ENCODE measurements around the gene KCTD11.

The KCTD11 gene

DNA sequence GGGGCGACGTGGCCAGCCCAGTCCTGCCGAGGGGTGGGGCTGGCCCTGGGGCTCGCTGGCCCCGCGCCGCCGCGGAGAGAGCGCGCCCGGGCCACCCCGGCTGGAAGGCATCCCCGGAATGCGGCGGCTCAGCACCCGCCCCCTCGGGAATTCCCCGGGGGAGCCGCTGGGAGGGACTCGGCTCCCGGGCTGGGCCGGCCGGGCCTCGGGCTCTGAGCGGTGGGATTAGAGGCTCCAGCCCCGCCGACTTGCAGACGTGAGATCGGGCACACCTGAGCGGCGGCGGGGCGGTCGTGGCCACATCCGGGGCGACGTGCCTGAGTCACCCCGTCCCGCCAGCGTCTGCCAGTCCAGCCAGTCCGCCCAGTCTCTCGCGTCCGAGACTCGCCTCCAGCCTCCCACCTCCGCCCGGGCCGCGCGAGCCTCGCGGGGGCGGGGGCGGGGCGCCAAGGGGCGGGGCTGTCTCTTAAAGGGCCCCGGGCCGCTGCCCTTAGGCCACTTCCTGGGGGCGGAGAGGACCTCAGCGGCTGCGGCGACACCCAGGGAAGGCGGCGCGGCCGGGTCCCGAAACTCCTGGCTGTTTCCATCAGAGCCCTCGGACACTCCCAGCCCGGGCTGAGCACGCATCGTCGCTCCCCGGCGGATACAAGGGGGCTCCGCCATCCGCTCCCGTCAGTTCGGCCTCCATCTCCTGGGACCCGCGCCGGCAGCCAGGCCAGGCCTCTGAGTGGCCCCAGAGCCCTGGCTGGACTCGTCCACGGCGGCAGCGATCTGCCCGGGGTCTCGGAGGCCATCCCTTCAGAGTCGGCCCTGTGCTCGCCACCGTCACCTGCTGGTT, at the start of gene KCTD11:
KCTD11 (plus strand) TSS at position 498 of the 838 bp plus-strand sequence.
- peak; percentile 67 for DNase-seq (ENCODE audit: low read depth)

DNA sequence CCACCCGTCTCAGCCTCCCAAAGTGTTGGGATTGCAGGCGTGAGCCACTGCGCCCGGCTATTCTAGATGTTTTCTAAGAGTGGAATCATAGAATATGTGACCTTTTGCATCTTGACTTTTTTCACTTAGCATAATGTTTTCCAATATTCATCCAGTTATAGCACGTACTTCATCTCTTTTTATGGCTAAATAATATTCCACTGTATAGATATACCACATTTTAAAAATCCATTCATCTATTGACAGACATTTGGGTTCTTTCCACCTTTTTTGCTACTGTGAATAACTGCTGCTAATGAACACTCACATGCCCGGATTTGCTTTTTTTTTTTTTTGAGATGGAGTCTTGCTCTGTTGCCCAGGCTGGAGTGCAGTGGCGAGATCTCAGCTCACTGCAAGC, 47.8 kb upstream of the KCTD11 start:
- DNase-seq (ENCODE audit: low read depth): no peak

DNA sequence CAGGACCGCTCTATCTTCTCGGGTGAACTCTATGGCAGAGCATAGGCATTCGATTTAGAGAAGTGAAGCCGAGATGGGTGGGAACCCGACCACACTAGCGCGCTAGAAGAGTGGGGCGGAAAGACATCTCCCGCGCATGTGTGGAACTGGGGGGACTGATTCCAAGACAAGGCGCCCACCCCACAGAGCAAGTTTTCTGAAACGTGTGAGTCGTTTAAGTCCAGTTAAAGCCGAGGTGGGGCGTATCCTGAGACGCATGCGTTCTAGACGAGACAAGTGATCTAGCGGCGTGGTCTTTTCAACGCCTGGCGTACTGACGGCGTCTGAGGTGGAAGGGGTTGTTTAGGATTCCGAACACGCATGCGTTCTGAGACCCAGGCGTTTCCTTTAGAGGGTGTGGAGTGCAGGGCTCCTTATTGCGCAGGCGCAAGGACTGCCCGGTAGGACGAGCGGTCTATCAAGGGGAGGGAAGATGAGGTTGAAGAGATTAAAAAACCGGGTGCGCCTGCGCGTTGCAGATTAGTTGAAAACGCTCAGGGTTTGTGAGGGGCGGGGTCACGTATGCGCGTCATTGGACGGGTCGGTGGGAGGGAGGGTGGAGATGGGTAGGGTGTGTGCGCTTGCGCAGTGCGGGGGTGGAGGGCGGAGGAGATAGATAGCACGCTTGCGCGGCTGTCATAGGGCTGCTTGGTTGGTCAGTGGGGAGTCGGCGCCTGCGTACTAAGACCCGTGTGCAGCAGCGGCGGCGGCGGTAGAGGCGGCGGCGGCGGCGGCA, 44.9 kb upstream of the KCTD11 start, which contains the start of gene EIF5A:
EIF5A (plus strand) TSS at position 718 of the 775 bp plus-strand sequence. CDS start 2,008 bp downstream, outside the sequence.
- DNase-seq (ENCODE audit: low read depth): peak; percentile 100

DNA sequence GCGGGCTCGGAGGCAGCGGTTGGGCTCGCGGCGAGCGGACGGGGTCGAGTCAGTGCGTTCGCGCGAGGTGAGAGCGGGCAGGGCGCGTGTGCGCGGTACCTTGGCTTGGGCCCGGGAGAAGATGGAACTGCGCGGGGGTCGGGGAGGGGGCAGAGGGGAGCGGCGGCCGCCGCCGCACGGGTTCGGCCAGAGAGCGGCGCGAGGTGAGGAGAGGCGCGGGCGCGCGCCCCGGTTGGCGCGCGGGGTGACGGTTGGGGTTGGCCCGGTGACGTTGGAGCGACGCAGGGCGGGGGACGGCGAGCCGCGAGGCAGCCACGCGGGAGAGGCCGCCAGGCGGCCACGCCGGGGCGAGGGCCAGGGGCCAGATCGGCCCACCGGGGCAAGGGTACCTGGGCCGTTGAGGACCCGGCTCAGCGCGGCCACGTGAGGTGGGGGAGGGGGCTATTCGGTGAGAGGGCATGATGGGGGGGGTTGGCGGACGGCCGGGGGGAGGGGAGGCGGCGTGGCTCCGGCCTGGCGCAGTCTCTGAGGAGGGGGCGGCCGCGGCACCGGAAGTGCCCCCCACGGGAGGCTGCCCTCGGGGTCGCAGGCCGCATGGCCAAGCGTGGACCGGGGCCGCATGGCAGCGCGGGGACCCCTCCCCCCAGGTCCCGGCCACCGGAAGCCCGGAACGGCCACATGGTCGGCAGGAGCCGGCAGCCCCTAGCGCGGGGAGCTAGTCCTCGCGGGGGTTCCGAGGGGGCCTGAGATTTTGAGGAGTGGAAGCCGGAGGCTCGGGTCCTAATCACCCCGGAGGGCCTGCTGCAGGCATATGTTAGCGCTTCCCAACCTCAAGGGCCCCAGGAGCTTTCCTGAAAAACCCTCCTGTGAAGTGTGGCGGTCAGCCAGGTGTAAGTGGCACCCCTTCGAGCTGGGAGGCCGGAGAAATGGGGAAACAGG, 44.0 kb upstream of the KCTD11 start:
- DNase-seq (ENCODE audit: low read depth): no peak

DNA sequence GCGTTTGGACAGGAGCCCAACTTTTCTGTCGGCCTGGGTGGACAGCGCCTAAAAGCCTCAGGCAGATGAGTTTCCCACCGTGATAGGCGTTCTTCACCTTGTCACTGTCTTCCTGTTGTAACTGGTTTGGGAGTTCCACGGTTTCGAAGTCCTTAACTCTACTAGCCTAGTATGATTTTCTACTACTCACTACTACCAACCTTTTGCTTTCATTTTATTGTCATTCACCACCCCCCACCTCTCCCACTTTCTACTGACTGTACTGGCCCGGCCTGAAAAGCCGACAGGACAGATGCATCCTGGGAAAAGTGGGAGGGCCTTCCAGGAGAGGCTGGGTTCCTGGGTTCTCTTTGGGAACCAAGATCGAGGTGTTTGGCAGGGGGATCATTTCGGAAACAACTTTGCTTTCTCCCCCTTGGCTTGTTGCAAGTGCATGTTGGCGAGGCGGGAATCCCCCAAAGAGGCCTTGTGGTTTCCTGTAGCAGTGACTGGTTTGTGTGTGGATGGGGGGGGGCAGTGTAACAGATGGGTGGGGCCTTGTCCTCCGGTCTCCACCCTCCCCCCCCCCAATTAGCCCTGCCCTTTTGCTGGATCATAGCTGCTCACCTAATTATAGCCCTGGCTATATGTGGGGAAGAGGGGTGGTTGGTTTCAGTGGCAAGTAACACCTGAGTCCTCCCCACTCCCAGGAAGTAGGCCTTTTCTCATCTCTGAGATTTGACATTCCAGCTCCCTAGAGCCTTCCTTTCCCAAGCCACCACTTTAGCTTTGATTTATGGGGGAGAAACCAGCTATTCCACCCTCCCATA, 43.1 kb upstream of the KCTD11 start:
- peak; percentile 85 for DNase-seq (ENCODE audit: low read depth)

DNA sequence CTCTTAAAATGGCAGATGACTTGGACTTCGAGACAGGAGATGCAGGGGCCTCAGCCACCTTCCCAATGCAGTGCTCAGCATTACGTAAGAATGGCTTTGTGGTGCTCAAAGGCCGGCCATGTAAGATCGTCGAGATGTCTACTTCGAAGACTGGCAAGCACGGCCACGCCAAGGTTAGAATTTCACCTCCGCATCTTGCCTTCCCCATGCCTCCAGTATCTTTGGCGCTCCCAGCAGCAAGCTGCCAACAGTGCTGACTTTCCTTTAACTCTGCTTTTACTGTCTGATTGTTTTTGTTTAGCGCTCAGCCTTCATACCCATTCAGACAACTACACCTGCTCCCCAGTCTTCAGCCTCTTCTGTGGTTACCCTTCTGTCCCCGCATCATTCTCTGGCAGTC, 42.3 kb upstream of the KCTD11 start:
- DNase-seq (ENCODE audit: low read depth): no peak

DNA sequence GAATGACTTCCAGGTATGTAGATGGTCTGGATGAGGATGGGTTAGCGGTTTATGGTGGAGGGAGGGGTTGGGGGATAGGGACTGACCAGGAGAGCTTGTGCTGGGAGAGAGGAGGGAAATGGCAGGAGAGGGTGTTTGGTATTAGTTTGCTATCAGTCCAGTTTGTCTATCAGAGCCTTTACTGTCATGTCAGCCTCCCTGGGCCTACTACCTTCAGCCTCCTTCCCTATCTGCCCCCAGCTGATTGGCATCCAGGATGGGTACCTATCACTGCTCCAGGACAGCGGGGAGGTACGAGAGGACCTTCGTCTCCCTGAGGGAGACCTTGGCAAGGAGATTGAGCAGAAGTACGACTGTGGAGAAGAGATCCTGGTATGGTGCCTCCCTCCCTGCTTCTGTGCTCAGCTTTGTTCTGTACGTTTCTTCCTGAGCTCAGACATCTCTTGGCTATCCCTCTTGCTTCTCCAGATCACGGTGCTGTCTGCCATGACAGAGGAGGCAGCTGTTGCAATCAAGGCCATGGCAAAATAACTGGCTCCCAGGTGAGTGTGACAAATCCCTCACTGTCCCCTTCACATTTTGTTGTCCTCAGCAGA, 40.8 kb upstream of the KCTD11 start:
- no peak for DNase-seq (ENCODE audit: low read depth)

DNA sequence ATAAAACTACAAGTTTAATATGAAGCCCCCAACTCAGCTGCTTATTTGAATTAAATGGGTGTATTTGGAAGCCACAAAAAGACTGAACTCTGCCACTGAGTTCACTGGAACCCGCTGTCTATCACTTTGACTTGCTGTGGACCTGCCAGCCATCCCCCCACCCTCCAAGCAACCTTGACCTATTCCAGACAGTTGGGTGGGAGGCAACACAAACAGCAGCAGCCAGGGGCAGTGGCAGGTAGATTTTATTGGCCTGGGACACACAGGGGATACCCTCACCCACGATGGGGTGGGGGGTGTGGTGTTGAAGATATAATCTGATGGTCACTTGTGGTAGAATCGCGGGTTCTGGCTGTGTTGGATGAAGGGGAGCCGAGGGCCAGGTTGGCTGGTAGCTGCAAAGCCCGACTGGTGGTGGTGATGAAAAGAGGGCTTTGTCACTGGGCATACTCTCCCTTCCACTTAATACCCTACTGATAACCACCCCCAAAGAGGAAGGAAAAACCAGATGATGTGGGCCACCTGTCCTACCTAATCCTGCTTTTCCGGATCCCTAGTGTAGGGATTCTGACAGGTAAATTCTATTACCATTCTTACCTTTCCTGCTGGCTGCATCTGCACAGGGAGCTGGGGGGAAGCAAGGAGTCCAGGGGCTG, 39.4 kb upstream of the KCTD11 start:
- DNase-seq (ENCODE audit: low read depth): no peak

DNA sequence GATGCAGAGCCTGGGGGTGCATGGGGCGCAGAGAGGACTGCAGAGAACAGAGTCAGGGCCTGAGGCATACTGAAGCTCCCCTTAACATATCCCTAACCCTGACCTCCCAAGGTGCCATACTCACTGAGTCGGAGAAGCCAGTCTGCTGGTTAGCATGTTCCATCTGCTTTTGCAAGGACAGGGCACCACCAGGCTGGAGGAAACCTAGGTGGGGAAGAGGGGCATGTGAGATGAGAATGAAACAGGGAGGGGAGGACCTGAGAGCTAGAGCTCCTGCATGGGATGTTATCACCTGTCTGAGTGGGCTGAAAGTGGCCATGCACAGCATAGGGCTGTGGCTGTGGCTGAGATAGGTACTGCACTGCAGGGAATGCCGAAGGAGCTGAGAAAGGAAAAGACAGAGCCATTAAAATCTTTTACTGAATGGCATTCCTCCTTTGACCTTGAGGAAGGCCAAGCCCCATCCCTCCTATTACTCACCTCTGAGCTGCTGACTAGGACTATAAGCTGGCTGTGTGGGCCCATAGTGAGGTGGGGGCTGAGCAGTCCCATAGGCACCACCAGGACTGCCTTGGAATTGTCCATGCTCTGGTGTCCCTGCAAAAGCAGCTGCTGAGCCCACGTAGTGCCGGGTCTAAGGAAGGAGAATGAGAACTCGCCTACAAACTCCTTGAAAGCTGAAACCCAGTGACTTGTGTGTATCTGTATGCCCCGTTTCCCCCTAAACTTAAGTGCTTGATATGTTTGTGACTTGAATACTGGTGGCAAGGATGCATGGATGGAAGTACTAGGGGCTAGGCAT, 38.7 kb upstream of the KCTD11 start:
- no peak for DNase-seq (ENCODE audit: low read depth)

DNA sequence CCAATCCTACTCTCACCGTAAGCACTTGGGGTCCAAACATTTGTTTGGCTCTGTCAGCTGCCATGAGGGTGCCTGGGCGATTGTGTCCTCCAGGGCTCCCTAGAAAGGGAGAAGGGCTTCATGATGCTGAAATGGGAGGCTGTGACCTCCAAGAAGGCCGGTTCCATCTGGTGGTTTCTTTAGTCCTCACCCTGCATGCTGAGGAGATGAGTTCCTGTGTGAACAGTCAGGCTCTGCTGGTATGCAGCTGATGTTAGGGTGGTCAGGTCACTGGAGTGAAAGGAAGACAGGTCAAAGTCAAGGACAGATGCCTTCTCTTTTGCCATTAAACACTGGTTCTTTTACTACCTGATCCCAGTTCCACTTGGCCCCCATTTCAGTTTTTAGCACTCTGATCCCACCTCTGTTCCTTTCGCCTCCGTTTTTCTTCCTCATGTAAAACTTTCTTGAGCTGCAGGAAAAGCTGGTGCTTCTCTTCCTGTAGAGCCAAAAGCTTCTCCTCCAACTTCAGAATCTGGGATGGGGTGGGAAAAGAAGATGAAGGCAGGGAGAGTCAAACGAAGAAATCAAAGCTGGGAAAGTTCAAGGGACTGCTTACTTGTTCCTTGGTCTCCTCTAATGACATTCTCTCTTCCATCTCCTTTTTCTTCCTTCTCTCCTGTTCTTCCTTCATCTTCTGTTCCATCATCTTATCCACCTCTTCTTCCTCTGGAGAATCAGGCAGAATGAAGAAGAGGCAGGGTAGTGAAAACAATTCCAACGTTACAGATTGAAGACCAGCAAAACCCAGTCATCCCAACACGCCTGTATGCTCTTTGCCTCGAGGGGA, 37.9 kb upstream of the KCTD11 start:
- DNase-seq (ENCODE audit: low read depth): no peak

DNA sequence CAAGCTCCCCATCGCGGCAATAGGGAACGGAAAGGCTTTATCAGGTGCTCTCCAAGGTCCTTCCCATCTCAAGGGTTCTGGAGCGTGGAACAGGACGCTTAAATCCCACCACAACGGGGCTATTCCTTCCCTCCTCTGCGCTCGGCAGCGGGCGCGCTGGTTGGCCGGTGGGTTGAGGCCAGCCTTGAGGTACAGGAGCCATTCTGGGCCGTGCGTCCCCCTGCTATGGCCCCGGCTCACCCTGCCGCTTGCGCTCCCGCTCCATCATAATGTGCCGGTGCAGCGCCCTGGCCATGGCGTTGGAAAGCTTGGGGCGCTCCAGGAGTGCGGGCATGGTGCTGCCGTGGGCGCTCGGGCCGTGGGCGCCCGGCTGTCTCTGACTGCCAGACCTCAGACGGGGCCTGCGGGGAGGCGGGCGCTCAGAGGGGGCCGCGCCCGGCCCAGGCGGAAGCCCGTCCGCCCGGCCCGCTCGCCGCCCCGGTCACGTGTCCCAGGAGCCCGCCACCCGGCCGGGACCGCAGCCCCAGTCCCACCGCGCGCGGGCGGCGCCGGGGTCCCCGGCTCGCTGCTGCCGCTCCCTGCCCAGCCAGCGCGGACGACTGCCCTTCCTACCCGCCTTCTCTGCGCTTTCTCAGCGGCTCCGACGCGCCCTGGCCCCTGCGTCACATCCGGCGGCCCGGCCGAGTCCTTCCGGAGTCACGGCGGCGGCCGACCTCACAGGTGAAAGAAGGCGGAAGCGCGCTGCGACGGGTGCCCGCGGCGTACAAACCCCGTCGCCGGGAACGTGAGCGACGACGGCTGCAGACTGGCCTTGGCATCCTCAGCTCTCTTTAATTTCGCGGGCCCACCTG, 37.0 kb upstream of the KCTD11 start, which contains the start of gene GPS2:
GPS2 (minus strand) TSS at position 642 of the 851 bp plus-strand sequence; CDS start at position 334, 308 bp downstream.
- peak; percentile 87 for DNase-seq (ENCODE audit: low read depth)

DNA sequence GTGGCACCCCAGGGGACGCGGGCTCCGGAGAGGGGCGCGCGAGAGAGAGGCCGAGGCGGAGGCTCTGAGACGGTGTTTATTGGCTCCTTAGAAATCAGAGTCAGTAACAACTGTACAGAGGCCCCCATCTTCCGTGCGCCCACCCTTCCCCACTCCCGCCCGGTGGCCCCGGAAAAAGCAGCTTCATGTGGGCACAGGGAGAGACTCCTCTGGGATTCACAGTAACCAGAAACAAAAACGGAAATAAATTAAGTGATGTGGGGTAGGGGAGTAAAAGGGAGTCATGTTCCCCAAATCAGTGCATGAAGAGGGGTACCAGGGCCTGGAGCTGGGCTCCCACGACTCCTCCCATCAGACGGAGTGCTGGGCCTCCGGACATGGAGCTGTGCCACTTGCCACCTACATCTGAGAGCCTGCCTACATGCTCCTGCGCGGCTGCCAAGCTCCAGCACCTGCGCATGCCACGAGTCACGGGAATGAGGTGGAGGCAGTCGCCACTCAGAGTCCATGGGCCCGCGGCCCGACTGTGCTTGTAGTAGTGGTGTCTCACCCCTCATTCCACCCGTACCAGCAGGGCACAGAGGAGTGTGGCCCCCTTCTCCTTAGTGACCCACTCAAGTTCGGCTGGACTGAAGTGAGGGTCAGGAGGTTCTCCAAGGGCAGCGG, 36.3 kb upstream of the KCTD11 start:
- no peak for DNase-seq (ENCODE audit: low read depth)

DNA sequence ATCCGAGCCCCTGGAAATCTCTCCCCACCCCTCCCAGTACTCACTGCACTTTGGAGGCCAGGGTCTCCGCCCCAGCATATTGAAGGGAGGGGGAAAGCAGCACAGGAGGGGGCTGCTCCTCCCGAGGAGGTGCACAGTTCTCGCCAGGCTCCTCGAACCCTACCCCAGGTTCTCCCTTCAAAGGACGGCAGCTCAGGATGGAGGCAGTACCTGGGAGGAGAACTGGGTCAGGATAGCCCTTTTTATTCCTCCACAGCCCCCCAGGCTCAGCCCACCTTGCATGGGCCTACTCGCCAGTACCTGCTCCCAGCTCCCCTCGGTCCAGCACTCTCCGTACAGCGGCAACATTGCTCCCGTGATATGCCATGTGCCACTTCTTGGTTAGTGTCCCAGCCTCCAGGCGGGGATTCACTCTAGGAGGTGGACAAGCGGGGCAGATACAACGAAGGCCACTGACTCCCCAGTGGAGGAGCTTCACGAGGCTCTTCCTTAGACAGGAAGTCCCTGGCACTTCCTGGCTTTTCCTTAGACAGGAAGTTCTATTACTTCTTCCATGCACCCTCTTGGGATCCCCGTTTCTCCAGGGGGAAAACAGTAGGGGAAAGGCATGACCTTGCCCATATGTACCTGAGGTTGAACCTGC, 34.7 kb upstream of the KCTD11 start:
- DNase-seq (ENCODE audit: low read depth): no peak

DNA sequence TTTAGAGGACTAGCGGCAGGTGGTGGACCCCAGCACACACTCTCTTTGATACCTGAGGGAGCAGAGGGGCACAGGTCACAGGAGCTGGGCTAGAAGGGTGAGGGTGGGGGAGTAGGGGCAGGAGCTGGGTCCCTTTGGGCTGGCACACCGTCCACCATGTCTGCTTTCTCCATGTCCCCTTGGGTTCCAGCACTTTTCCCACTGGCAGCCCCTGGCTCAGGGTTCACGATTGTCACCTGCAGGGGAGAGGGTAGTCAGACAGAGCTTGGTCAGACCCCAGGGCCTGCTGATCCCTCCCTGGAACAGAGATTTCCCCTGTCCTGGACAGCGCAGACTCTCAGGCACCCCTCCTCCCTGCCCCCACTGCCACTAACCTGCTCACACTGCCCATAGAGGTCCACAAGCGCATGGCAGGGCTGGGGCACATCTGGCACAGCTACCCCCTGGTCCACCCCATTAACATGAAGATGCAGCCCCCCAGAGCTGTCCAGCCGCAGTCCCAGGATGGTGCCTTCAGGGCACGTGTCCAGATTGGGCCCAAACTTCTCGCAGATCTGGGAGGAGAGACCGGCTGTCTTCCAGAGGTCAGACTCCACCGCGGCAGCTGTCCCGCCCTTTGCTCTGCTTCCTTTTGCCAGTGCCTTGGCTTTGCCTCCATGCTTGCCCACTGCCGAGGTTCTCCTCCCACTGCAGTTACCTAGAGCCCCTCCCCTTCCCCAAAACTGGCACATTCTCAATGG, 33.7 kb upstream of the KCTD11 start:
- no peak for DNase-seq (ENCODE audit: low read depth)

DNA sequence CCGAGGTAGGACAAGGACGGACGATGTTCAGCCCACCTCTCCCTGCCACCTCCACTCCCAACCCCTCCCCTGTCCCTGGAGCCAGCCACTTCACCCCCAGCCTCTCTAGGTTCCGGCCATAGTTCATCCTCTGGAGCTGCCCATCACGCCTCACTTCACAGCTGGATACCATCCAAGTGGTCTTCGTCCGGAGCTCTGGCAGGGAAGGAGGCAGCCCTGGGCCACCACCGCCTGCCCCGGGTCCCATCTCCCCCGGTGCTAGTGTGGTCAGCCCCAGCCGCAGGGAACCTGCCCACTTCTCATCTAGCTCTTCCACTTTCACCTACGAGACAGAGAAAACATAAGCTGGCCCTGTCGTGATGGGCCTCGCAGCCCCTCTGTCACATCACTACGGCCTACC, 30.5 kb upstream of the KCTD11 start:
- no peak for DNase-seq (ENCODE audit: low read depth)
